HG02798 (cell line): ENCODE data around the gene SDC3.

Experiments used
- ATAC-seq: cut with Tn5 transposase; IDR thresholded peaks from one replicate; pipeline ENCODE4 v1.9.1; 2021; ENCODE audit warnings: mild to moderate bottlenecking; ENCODE audit not compliant: unreplicated experiment, poor library complexity

Gene SDC3

DNA sequence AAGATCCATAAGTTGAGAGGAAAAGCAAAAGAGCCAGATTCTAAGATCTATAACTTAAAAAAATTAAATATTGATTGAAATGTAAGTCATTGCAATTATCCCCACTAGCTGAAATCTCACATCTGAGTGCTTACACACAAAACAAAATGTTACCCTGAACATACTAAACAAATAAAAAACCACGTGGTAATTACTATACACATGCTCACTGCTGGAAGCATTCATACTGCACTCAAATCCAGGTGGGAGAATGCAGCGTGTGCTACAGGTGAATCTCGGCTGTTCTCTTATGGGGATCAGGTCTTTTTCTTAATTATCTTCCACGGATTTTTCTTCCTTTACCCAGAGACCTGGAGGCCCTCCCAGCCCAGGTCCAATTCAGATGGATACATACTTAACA lies 74.3 kb downstream of the SDC3 start:
- ATAC-seq = no peak

DNA sequence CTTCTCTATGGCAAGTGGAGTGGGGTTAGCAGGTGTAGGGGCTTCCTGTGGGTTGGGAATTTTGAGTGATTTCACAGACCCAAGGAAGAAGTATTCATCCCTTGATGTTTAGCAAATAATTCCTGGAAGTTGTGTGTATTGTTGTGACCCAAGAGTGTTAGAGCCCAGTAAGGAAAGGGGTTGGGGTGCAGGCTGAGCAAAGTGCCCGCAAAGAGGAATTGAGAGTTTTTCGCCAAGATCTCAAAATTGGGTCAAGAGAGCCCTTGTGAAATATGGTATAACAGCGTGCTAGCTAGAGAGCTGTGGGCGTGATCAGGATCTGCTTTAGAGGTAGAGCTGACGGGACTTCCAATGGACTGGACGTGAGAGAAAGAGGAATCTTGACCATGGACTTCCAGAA lies 78.0 kb downstream of the SDC3 start:
- ATAC-seq = no peak

DNA sequence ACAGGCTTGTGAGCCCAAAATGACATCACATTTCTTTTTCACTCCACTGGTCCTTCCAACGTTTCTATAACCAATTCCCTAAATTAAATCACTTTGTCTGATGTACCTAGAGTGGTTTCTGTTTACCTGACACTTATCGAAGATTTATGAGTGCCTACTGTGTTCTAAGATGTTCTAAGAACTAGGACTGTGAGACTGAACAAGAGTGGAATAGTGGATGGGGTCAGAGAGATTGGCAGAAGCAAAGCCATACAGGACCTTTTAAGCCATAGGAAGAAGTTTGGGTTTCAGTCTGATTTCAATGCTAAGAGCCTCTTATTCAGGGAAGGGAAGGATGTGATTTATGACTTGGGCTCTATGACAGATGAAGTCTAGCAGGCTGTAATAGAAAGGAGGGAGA lies 78.7 kb downstream of the SDC3 start:
- ATAC-seq = no peak

DNA sequence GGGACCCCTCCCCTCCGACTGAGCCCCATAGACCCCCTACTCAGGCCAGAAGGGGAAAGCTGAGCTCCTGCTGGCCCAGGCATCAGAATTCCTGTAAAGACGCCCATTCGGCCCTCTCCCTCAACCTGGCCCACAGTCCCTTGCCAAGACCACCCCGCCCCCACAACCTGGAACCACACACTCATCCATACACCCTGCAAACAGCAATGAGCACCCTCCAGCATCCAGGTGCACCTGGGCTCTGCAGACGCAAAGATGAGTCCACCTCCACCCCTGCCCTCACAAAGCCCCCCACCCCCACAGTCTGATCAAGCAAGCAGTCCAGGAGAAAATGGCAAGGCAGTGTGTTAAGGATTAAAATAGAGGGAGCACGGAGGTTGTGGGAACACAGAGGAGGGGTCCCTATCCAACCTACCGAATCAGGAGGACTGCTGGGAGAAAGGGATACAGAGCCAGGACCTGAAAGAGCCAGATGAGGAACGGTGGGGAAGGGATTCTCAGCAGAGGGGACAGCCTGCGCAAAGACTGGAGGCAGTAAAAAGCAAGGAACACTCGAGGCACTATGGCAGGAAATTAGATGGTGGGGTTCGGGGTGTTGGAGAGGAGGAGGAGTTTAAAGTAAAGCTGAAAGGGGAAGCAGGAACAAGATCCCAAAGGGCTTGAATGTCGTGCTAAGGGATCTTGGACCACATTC lies 83.7 kb downstream of the SDC3 start:
- ATAC-seq = no peak

DNA sequence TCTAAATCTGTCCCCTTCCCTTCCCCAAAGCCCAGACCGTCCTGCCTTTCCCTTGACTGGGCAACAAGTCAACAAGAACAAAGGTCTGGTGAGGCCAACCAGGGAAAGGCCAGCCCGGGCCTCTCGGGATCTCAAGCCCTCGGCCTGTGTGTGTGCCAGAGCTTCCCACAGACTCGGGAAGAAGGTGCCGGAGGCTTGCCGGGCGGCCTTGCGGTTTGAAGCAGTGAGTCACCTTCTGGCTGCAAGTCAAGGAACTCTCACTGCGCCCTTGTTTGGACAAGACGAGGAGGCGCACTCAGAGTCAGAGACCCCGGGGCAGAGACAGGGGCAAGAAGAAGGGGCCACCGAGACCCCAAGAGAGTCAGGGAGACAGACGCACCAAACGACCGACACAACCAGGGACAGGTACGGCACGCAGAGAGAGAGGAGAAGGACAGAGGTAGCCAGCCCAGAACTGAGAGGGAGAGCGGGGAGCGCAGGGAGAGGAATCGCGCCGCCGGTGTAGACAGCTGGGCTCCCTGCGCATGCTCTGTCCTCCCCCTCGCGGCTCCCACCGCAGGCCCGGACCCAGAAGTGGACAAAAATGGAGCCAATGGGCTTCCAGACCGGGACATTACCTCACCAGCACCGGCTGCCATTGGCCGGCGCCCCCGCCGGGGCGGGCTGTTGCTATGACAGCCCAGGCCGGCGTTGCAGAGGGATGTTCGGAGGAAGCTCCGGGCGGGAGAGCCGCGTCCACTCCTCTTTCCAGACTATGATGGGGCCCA lies 84.4 kb downstream of the SDC3 start:
- peak; percentile 96 for ATAC-seq

DNA sequence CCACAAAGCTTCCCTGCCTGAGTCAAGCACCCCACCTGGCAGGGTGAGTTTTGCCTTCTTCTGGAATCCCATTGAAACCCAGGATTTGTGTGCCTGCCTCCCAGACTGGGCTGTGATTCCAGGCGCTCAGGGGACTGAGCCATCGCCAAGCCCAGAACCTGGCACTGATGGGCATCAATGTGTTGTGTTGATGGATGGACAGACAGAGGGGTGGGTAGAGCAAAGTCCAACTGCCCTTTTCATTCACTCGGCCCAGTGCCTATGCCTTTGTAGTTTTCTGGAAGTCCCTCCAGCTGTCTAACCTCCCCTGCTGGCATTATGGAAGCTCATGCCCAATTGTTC lies 85.0 kb downstream of the SDC3 start:
- no peak for ATAC-seq

DNA sequence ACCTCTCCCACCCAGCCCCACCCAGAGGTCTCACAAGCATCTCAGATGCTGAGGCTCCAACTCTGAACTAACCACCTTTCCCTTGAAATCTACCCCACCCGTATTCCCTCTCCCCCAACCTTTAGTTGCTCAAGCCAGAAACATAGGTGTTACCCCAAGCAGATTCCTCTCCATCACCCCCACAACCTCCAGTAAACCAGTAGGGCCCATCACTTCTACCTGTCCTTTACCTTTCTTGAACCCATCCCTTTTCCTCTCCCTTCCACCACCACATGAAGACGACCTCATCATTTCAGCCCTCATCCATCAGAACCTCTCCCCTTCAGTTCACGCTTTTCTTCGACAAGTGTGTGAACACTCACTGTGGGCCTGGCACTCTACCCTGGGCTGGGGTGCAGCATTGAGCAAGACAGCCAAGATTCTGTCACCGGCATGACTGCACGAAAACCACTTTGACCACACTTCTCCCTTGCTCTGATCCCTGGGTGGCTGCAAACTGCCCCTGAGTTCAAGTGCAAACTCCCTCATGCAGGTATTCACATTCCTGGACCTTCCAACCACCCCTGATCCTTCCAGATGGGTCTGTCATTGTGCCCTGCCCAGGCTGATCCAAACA lies 85.5 kb downstream of the SDC3 start:
- ATAC-seq = no peak

DNA sequence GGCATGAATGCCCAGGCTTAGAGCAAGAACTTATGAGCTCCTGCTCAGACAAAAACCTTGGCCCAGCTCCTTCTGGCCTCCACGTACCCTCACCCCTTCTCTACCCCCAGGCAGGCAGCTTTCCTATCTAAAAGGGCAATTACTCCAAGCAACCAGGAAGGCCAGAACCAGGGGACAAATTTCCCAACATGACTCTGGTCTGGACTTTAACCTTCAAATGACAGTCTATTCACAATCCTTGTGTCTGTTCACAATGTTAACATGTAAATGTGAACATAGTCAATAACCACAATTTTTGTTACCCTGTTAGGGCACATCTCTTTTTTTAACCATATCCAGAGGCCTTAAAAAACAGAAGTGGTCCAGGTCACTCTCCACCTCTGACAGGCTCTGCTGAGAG lies 86.6 kb downstream of the SDC3 start:
- no peak for ATAC-seq

DNA sequence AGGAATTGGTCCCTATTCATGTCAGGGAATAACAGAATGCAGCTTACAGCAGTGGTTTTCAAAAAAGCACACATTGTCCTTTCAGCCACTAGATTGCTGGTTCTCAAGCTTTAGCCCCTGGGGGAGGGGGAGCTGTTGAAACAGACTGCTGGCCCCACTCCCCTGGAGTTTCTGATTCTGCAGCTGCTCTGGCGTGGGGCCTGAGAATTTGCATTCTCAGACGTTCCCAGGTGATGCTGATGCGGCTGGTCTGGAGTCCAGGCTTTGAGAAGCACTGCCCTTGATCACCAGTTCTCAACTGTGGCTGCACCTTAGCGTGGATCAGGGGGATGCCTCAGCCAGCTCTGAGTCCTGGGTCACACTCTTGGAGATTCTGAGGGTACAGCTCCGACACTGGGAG lies 88.3 kb downstream of the SDC3 start:
- no peak for ATAC-seq
